Mammary epithelial cell (primary cell): ENCODE results near the gene UNC93B1.

Source experiments
- EZH2 ChIP-seq: IDR thresholded peaks from 2 replicates; pipeline ENCODE4 v1.6.1; 2012; ENCODE audit warnings: low read length, inconsistent platforms, borderline replicate concordance
- TF ChIP-seq, protein P1 (sequence below), 2 donors: IDR thresholded peaks in 1 of 2; conservative IDR thresholded peaks in 1 of 2; 2 replicates each; pipeline ENCODE4 v1.5.1; 2011 to 2012; ENCODE audit warnings: inconsistent platforms in 2 of 2, low read length in 2 of 2, mild to moderate bottlenecking in 2 of 2, control low read depth in 1 of 2, low read depth in 1 of 2; ENCODE audit not compliant: insufficient read depth in 1 of 2; ENCODE audit errors: extremely low read depth in 1 of 2

DNA sequence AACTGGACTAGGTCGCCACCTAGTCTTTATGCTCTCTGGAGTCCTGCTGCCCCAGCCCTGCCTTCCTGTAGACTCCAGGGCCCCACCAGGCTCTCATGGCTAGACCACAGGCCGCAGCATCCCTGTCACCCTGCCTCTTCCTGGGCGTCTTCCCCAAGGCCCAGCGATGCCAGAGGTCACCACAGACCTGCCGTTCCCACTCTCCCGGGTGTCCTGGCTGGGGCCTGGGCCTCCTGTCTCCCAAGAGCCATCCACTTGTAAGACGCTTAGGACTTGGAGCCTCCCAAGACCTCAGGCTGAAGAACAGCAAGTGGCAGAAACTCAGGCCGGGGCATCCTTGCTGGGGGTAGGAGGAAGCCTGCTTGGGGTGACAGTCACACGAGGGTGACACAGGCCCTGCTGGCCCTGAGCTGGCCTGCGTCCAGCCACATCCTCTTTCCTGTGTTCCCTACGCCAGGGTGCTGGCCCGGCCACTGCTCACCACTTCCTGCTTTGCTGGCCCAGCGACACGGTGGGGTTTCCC is 32.9 kb upstream of the UNC93B1 start:
- TF ChIP-seq, protein P1, sequence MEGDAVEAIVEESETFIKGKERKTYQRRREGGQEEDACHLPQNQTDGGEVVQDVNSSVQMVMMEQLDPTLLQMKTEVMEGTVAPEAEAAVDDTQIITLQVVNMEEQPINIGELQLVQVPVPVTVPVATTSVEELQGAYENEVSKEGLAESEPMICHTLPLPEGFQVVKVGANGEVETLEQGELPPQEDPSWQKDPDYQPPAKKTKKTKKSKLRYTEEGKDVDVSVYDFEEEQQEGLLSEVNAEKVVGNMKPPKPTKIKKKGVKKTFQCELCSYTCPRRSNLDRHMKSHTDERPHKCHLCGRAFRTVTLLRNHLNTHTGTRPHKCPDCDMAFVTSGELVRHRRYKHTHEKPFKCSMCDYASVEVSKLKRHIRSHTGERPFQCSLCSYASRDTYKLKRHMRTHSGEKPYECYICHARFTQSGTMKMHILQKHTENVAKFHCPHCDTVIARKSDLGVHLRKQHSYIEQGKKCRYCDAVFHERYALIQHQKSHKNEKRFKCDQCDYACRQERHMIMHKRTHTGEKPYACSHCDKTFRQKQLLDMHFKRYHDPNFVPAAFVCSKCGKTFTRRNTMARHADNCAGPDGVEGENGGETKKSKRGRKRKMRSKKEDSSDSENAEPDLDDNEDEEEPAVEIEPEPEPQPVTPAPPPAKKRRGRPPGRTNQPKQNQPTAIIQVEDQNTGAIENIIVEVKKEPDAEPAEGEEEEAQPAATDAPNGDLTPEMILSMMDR (conservative IDR thresholded peaks at IDR 0.05 in 1 of 2, IDR thresholded peaks at IDR 0.05 in 1 of 2; ENCODE audit: extremely low read depth in 1 of 2, insufficient read depth in 1 of 2, low read depth in 1 of 2, low read length in 2 of 2) = no peak
- no peak for TF ChIP-seq EZH2
